ENCODE results near the gene CEP128.

The CEP128 gene

DNA sequence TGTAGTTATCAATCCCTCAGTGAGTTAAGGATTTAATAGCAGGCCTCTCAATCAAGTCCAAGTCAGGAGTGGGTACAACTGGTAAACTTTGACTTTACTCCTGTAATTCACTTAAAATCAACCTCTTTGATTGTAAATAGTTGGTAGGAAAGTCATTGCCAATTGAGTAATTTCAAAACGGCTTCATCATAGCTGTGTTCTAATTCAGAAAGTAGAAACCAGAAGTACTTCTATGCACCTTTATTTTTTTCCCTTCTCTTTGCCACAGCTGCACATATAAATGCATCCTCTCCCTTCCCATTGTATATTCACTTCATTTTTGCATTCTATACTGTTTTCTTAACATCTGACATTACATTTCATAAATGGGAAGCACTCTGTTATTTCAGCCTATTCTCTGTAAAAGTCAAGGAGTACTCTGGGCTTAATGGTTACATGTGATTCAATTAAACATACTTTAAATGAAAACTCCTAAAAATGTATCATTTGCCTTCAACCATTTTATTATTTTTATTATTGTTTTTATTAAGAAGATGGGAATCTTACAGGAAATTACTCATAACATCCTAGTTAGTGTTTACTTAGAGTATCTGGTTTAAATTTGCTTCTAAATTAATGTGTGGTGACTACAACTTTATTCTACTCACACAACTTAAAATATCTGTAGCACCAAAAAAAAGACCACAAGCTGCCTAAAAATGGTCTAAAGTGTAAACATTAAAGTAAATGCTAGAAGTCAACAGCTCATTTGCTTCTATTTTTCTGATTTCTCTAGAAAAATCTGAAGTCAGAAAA, 171.2 kb downstream of the CEP128 start:
- TF ChIP-seq, protein P1, sequence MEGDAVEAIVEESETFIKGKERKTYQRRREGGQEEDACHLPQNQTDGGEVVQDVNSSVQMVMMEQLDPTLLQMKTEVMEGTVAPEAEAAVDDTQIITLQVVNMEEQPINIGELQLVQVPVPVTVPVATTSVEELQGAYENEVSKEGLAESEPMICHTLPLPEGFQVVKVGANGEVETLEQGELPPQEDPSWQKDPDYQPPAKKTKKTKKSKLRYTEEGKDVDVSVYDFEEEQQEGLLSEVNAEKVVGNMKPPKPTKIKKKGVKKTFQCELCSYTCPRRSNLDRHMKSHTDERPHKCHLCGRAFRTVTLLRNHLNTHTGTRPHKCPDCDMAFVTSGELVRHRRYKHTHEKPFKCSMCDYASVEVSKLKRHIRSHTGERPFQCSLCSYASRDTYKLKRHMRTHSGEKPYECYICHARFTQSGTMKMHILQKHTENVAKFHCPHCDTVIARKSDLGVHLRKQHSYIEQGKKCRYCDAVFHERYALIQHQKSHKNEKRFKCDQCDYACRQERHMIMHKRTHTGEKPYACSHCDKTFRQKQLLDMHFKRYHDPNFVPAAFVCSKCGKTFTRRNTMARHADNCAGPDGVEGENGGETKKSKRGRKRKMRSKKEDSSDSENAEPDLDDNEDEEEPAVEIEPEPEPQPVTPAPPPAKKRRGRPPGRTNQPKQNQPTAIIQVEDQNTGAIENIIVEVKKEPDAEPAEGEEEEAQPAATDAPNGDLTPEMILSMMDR (IDR thresholded peaks at IDR 0.05; ENCODE audit: low read depth, low read length): no peak
- no peak overlapping the region for H3K4me3 ChIP-seq (ENCODE audit: low read depth, low read length)

DNA sequence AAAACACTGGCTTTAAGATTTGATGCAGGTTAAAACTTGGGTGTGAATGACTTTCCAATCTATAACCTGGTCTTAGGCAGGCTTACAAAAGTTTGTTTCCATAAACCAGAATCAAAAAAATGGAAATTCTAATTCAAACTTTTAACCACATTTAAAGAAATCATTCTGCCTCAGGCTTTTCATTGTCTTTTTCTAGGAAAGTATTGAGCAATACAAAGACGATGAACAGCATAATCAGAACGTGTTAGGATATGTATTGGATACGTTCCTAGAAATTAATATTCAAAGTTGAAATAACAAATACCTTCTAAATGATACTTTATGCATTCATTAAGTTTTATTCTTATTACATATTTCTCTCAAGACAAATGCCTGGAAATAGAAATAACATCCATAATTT, 172.9 kb downstream of the CEP128 start:
- H3K4me3 ChIP-seq (ENCODE audit: low read depth, low read length): no peak overlapping the region
- TF ChIP-seq, protein P1 (IDR thresholded peaks at IDR 0.05; ENCODE audit: low read depth, low read length): no peak

DNA sequence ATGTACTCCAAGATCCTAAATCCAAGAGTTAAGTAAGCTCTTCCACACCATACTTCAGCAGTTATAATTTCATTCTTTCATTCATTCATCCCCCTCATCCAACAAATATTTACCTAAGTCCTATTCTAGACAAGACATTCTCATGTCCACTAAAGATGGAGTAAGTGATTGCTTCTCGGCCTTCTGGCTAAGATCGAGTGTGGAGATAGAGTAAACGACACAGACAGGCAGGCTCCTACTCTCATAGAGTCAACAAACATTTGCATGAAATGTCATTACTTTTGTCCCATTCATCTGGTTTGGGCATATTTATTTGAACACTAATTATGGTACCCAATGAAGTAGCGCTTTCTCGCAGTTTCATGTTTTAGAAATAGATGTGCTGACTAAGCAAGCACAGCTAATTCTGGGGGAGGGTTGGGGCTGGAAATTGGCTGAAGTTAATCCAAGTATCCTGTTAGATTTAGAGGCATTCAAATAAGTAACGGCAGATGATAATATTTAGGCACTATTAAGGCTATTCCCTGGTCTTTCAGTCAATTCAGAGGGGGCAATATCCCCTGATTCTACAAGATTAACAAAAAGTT, 176.5 kb downstream of the CEP128 start:
- H3K4me3 ChIP-seq (ENCODE audit: low read depth, low read length): no peak overlapping the region
- TF ChIP-seq, protein P1 (IDR thresholded peaks at IDR 0.05; ENCODE audit: low read depth, low read length): no peak

DNA sequence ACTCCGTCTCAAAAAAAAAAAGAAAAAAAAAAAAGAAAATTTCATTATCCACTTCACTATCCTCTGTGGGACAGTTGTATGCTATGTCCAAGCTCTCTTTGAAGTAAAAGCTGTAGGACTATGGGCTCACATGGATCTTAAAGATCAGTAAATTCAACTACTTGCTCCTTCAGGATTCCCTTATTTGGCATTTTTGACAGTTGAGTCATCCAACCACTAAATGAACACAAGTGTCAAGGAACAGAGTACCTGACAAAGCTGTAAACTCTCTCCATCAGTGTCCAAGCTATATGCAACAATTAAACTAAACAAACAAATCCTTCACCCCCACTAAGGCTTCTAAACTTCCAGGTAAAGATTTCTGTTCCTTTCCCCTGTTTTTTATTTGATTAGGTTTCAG, 177.0 kb downstream of the CEP128 start:
- TF ChIP-seq, protein P1 (IDR thresholded peaks at IDR 0.05; ENCODE audit: low read depth, low read length): no peak
- H3K4me3 ChIP-seq (ENCODE audit: low read depth, low read length): no peak overlapping the region

DNA sequence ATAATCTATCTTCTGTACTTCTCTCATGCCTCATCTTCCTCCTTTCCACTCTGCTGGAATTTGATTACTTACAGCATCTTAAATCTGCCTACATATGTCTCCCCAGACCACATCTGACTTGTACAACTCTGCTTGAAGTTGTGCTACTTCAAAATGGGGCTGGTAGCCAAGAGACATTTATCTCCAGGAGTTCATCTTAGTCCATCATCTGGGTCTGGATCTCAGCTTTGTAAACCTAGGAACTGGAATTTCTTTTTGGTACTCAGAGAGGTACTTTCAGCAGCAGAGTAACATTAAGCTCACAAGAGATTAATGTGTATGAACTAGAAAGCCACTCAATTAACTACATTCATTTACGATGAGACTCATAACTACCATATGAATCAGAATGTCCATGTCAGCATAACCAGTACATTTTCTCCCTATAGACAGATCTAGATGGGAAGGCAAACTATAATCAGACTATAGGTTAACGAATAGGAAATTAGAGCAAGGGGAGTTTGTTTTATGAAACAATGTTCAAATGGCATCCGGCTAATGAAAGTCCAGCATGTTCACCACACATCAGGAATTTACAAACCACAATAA, 178.8 kb downstream of the CEP128 start:
- TF ChIP-seq, protein P1 (IDR thresholded peaks at IDR 0.05; ENCODE audit: low read depth, low read length): no peak
- H3K4me3 ChIP-seq (ENCODE audit: low read depth, low read length): no peak overlapping the region

DNA sequence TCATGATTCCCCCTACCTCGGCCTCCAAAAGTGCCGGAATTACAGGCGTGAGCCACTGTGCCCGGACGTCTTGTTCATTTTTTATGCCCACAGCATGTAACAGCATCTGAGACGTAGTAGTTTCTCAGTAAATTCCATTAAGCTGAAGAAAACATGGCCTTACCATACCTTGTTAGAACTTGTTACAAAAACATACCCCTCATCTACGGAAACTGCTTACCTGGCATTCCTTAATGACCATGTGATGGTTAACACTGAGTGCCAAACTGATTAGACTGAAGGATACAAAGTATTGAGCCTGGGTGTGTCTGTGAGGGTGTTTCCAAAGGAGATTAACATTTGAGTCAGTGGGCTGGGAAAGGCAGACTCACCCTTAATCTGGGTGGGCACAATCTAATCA, 186.8 kb downstream of the CEP128 start:
- TF ChIP-seq, protein P1 (IDR thresholded peaks at IDR 0.05; ENCODE audit: low read depth, low read length): no peak
- no peak overlapping the region for H3K4me3 ChIP-seq (ENCODE audit: low read depth, low read length)

DNA sequence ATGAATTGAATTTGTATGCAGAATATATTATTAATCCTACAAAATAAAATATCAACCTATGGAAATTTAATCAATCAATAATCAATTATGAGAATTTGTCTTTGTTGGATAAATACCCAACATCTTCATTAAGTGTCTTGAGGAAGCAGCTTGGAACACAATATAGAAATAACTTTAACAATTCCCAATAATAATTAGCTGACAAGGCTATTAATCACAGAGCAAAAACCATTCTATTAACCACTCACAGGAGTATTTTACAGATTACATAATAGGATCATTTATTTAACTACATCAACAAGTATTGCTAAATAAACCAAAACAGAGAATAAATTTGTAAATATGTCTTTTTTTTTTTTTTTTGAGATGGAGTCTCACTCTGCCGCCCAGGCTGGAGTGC, 190.3 kb downstream of the CEP128 start:
- no peak overlapping the region for H3K4me3 ChIP-seq (ENCODE audit: low read depth, low read length)
- TF ChIP-seq, protein P1 (IDR thresholded peaks at IDR 0.05; ENCODE audit: low read depth, low read length): no peak
